Measurements from ENCODE around the gene FCER1A. TPM values are rescaled to one million over a fixed set of nuclear protein-coding genes. Genes with fewer than 3 reads are reported as not detected.
A peak's percentile ranks its signal among the peaks of the same experiment; 100 is the strongest.

The FCER1A gene
- polyA plus RNA-seq (2013): 92.9 TPM

DNA sequence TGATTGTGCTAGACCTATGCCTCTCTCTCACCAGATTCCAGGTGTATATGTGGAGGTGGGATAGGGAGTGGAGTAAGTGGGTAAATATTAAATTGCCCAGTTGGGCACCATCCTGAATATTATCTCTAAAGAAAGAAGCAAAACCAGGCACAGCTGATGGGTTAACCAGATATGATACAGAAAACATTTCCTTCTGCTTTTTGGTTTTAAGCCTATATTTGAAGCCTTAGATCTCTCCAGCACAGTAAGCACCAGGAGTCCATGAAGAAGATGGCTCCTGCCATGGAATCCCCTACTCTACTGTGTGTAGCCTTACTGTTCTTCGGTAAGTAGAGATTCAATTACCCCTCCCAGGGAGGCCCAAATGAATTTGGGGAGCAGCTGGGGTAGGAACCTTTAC is at the start of gene FCER1A:
Gene FCER1A, plus strand, starts transcription at position 242 of the 400 bp plus-strand sequence. Its CDS starts 29 bp downstream, at position 271.
- no peaks in the 10 kb centered on the region for H3K27me3 ChIP-seq (replicated peaks in 2 of 5; ENCODE audit: control insufficient read depth in 4 of 5, insufficient read depth in 5 of 5, low read length in 4 of 5)
- H3K27ac ChIP-seq (ENCODE audit: insufficient read depth in 1 of 2, low read depth in 1 of 2, low read length in 2 of 2, poor library complexity in 1 of 2, severe bottlenecking in 2 of 2): no peak within 1 kb of the TSS
- POLR2A ChIA-PET: interaction anchor here (1.2 kb wide), 1 partner anchor 14 kb away, joined by 3 read pairs; no protein-coding TSS in a partner anchor
- no CpG with 5 or more reads among the region's 1 CpG for WGBS (ENCODE audit: insufficient coverage)
- no peaks in the 10 kb centered on the region for H3K36me3 ChIP-seq (ENCODE audit: control insufficient read depth in 4 of 4, insufficient read depth in 4 of 4, low read length in 3 of 4)
- peaks cover 7 to 24% (median 17%) of the 10 kb centered on the region in 4 experiments for H3K4me1 ChIP-seq (ENCODE audit: control extremely low read depth in 1 of 4, control insufficient read depth in 4 of 4, insufficient read depth in 4 of 4, low read length in 3 of 4)
- CTCF ChIA-PET: interaction anchor here (0.8 kb wide), 1 partner anchor 89 kb away, joined by 3 read pairs; no protein-coding TSS in a partner anchor
- peak; percentile 29 to 69 (median 56) for DNase-seq
- H3K9me3 ChIP-seq (ENCODE audit: control extremely low read depth in 1 of 5, control insufficient read depth in 4 of 5, insufficient read depth in 2 of 5, low read depth in 1 of 5, low read length in 4 of 5): no peaks in the 10 kb centered on the region
- H3K4me3 ChIP-seq (ENCODE audit: control insufficient read depth in 1 of 7, extremely low read depth in 1 of 7, insufficient read depth in 4 of 7, low read depth in 2 of 7, low read length in 6 of 7): peak within 1 kb of the TSS in 4 of 7 experiments; percentile 19 to 66 (median 36)

DNA sequence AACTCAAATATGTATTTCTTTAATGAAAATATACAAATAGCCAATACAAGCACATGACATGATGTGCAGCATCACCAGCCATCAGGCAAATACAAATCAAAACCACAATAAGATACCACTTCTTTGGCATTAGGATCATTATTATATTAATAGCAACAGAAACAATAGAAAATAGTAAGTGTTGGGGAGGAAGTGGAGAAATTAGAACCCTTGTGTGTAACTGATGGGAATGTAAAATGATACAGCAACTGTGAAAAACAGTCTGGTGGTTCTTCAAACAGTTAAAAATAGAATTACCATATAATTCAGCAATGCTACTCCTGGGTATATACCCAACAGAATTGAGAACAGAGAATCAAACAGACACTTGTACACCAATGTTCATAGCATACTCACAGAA is 40.8 kb upstream of the FCER1A start:
- ChIA-PET CTCF (no interaction called here), POLR2A (no interaction called here)
- no peaks in the 10 kb centered on the region for H3K4me1 ChIP-seq (ENCODE audit: control extremely low read depth in 1 of 4, control insufficient read depth in 4 of 4, insufficient read depth in 4 of 4, low read length in 3 of 4)
- H3K27me3 ChIP-seq (replicated peaks in 2 of 5; ENCODE audit: control insufficient read depth in 4 of 5, insufficient read depth in 5 of 5, low read length in 4 of 5): no peaks in the 10 kb centered on the region
- no peak overlapping the region for H3K27ac ChIP-seq (ENCODE audit: insufficient read depth in 1 of 2, low read depth in 1 of 2, low read length in 2 of 2, poor library complexity in 1 of 2, severe bottlenecking in 2 of 2)
- H3K36me3 ChIP-seq (ENCODE audit: control insufficient read depth in 4 of 4, insufficient read depth in 4 of 4, low read length in 3 of 4): no peaks in the 10 kb centered on the region
- DNase-seq: no peak
- peaks cover 0 to 4% (median 0%) of the 10 kb centered on the region in 5 experiments for H3K9me3 ChIP-seq (ENCODE audit: control extremely low read depth in 1 of 5, control insufficient read depth in 4 of 5, insufficient read depth in 2 of 5, low read depth in 1 of 5, low read length in 4 of 5)
- H3K4me3 ChIP-seq (ENCODE audit: control insufficient read depth in 1 of 7, extremely low read depth in 1 of 7, insufficient read depth in 4 of 7, low read depth in 2 of 7, low read length in 6 of 7): no peak overlapping the region

DNA sequence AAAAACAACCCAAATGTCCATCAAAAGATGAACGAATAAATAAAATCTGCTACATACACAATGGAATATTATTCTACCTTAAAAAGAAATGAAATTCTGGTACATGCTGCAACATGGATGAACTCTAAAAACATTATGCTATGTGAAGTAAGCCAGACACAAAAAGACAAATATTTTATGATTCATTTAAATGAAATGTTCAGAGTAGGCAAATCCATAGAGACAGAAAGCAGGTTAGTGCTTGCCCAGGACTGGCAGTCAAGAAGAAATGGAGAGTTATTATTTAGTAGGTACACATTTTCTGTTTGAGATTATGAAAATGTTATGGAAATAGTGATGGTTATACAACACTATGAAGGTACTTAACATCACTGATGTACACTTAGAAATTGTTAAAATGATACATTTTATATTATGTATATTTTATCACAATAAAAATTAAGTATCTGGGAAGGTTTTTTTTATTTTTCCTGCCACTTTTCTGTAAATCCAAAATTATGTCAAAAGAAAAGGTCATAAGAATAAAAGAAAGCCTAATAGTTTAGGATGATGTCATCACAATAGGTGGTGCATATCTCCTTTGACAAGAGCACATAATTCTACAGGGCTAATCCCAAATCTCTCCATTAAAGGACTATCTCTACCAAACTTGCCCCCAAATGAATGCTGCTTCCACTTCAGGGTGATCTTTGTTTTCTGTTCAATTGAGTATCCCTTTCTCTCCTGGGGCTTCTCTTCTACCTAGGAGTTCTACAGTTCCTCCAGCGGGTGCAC is 40.2 kb upstream of the FCER1A start:
- peaks cover 0 to 4% (median 0%) of the 10 kb centered on the region in 5 experiments for H3K9me3 ChIP-seq (ENCODE audit: control extremely low read depth in 1 of 5, control insufficient read depth in 4 of 5, insufficient read depth in 2 of 5, low read depth in 1 of 5, low read length in 4 of 5)
- no peaks in the 10 kb centered on the region for H3K36me3 ChIP-seq (ENCODE audit: control insufficient read depth in 4 of 4, insufficient read depth in 4 of 4, low read length in 3 of 4)
- no peak overlapping the region for H3K27ac ChIP-seq (ENCODE audit: insufficient read depth in 1 of 2, low read depth in 1 of 2, low read length in 2 of 2, poor library complexity in 1 of 2, severe bottlenecking in 2 of 2)
- H3K27me3 ChIP-seq (replicated peaks in 2 of 5; ENCODE audit: control insufficient read depth in 4 of 5, insufficient read depth in 5 of 5, low read length in 4 of 5): no peaks in the 10 kb centered on the region
- ChIA-PET POLR2A (no interaction called here), CTCF (no interaction called here)
- no CpG with 5 or more reads among the region's 2 CpGs for WGBS (ENCODE audit: insufficient coverage)
- DNase-seq: no peak
- H3K4me1 ChIP-seq (ENCODE audit: control extremely low read depth in 1 of 4, control insufficient read depth in 4 of 4, insufficient read depth in 4 of 4, low read length in 3 of 4): peaks cover 0 to 1% (median 0%) of the 10 kb centered on the region in 4 experiments
- H3K4me3 ChIP-seq (ENCODE audit: control insufficient read depth in 1 of 7, extremely low read depth in 1 of 7, insufficient read depth in 4 of 7, low read depth in 2 of 7, low read length in 6 of 7): no peak overlapping the region

DNA sequence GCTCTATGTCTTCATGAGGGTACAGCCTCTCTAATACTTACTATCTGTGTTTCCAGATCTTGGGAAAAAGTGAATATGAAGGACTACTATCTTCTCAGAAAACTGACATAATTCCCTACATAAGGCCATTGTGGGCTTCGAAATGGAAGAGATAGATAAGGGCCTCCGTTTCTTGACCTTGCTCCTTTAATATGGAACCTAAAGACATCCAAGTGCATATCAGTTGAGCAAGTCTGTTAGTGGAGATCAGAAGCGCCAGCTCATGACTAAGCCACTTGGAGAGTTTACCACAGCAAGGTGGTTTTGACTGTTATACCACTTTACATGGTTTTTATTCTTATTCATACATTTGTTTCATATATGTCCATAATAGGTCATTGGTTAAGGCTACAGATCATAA is 35.3 kb upstream of the FCER1A start:
- Histone ChIP-seq H3K4me1 (ENCODE audit: control extremely low read depth in 1 of 4, control insufficient read depth in 4 of 4, insufficient read depth in 4 of 4, low read length in 3 of 4) (peaks cover 0 to 1% (median 0%) of the 10 kb centered on the region in 4 experiments), H3K36me3 (ENCODE audit: control insufficient read depth in 4 of 4, insufficient read depth in 4 of 4, low read length in 3 of 4) (no peaks in the 10 kb centered on the region), H3K27ac (ENCODE audit: insufficient read depth in 1 of 2, low read depth in 1 of 2, low read length in 2 of 2, poor library complexity in 1 of 2, severe bottlenecking in 2 of 2) (no peak overlapping the region), H3K9me3 (ENCODE audit: control extremely low read depth in 1 of 5, control insufficient read depth in 4 of 5, insufficient read depth in 2 of 5, low read depth in 1 of 5, low read length in 4 of 5) (peaks cover 0 to 5% (median 0%) of the 10 kb centered on the region in 5 experiments), H3K27me3 (replicated peaks in 2 of 5; ENCODE audit: control insufficient read depth in 4 of 5, insufficient read depth in 5 of 5, low read length in 4 of 5) (peaks cover 0 to 2% (median 0%) of the 10 kb centered on the region in 5 experiments), H3K4me3 (ENCODE audit: control insufficient read depth in 1 of 7, extremely low read depth in 1 of 7, insufficient read depth in 4 of 7, low read depth in 2 of 7, low read length in 6 of 7) (no peak overlapping the region)
- CTCF ChIA-PET: interaction anchor here (1.1 kb wide), 1 partner anchor 9 kb away, joined by 3 read pairs; no protein-coding TSS in a partner anchor
- WGBS (ENCODE audit: insufficient coverage): no CpG with 5 or more reads among the region's 3 CpGs
- DNase-seq: peak in 2 of 3 donors; percentile 65 to 76
- POLR2A ChIA-PET: no interaction called here

DNA sequence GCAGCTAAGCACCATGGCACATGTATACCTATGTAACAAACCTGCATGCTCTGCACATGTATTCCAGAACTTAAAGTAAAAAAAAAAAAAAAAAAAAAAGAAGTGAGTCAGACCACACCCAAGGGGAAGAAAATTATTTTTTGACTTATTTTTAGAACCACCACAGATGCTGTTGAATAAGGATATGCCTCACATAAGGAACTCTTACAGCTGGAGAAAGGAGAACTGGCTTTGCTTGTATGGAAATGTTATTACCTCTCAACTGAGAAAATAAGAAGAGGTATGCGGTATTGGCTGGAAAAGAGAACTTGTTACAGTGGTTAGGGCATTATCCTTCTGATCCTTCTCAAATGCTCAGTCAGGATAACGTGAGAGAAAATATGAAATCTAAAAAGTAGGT is 27.5 kb upstream of the FCER1A start:
- H3K27ac ChIP-seq (ENCODE audit: insufficient read depth in 1 of 2, low read depth in 1 of 2, low read length in 2 of 2, poor library complexity in 1 of 2, severe bottlenecking in 2 of 2): no peak overlapping the region
- ChIA-PET CTCF (no interaction called here), POLR2A (no interaction called here)
- no peaks in the 10 kb centered on the region for H3K36me3 ChIP-seq (ENCODE audit: control insufficient read depth in 4 of 4, insufficient read depth in 4 of 4, low read length in 3 of 4)
- H3K4me3 ChIP-seq (ENCODE audit: control insufficient read depth in 1 of 7, extremely low read depth in 1 of 7, insufficient read depth in 4 of 7, low read depth in 2 of 7, low read length in 6 of 7): no peak overlapping the region
- no peak for DNase-seq
- H3K27me3 ChIP-seq (replicated peaks in 2 of 5; ENCODE audit: control insufficient read depth in 4 of 5, insufficient read depth in 5 of 5, low read length in 4 of 5): no peaks in the 10 kb centered on the region
- no peaks in the 10 kb centered on the region for H3K9me3 ChIP-seq (ENCODE audit: control extremely low read depth in 1 of 5, control insufficient read depth in 4 of 5, insufficient read depth in 2 of 5, low read depth in 1 of 5, low read length in 4 of 5)
- no peaks in the 10 kb centered on the region for H3K4me1 ChIP-seq (ENCODE audit: control extremely low read depth in 1 of 4, control insufficient read depth in 4 of 4, insufficient read depth in 4 of 4, low read length in 3 of 4)
- 83% methylated on average over 1 of the region's 2 CpGs for WGBS (ENCODE audit: insufficient coverage)

DNA sequence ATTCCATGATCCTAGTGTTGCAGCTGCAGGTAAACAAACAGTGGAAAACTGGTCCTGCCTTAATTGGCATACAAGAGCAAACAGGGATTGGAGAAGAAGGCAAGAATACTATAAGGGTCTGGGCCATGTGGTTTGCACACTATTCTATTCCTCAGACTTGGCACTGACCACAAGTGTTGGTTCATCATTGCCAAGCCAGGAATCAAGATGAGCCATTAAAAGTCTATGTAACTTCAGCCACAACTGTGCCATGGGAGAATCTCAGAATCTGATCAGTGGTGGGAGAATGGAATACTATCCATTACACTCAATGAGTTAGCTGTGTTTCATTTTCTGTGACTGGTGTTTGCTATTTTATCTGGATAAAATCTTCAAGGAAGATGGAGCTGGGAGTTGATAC is 26.2 kb upstream of the FCER1A start:
- ChIA-PET CTCF (interaction anchor here (1.4 kb wide), 1 partner anchor 10 kb away, joined by 3 read pairs; no protein-coding TSS in a partner anchor), POLR2A (no interaction called here)
- H3K27me3 ChIP-seq (replicated peaks in 2 of 5; ENCODE audit: control insufficient read depth in 4 of 5, insufficient read depth in 5 of 5, low read length in 4 of 5): no peaks in the 10 kb centered on the region

DNA sequence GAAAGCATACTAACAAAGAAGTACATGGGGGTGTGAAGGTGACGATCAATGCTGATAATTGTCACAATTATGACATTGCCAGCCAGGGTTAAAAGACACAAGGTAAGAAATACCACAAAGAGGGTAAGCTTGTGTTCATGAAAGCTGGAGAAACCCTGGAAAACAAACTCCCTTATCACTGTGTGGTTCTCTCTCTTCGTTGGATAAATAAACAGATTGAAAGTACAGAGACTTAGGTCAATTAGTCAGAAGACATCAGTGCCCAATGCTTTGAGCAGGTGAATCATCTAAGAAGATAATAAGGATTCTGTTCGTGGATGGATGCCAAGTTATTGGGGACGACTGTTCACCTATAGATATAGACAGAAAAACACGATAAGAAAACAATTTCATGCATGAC is 22.4 kb upstream of the FCER1A start:
- POLR2A ChIA-PET: no interaction called here

More for the DNA sequence above, 26.2 kb upstream of the FCER1A start:
- Histone ChIP-seq H3K4me1 (ENCODE audit: control extremely low read depth in 1 of 4, control insufficient read depth in 4 of 4, insufficient read depth in 4 of 4, low read length in 3 of 4) (no peaks in the 10 kb centered on the region), H3K9me3 (ENCODE audit: control extremely low read depth in 1 of 5, control insufficient read depth in 4 of 5, insufficient read depth in 2 of 5, low read depth in 1 of 5, low read length in 4 of 5) (no peaks in the 10 kb centered on the region), H3K27ac (ENCODE audit: insufficient read depth in 1 of 2, low read depth in 1 of 2, low read length in 2 of 2, poor library complexity in 1 of 2, severe bottlenecking in 2 of 2) (no peak overlapping the region), H3K4me3 (ENCODE audit: control insufficient read depth in 1 of 7, extremely low read depth in 1 of 7, insufficient read depth in 4 of 7, low read depth in 2 of 7, low read length in 6 of 7) (no peak overlapping the region), H3K36me3 (ENCODE audit: control insufficient read depth in 4 of 4, insufficient read depth in 4 of 4, low read length in 3 of 4) (no peaks in the 10 kb centered on the region)
- no peak for DNase-seq

More for the DNA sequence above, 22.4 kb upstream of the FCER1A start:
- H3K4me3 ChIP-seq (ENCODE audit: control insufficient read depth in 1 of 7, extremely low read depth in 1 of 7, insufficient read depth in 4 of 7, low read depth in 2 of 7, low read length in 6 of 7): no peak overlapping the region
- CTCF ChIA-PET: no interaction called here
- 100% methylated on average over 1 of the region's 5 CpGs for WGBS (ENCODE audit: insufficient coverage)
- H3K4me1 ChIP-seq (ENCODE audit: control extremely low read depth in 1 of 4, control insufficient read depth in 4 of 4, insufficient read depth in 4 of 4, low read length in 3 of 4): peaks cover 0 to 5% (median 1%) of the 10 kb centered on the region in 4 experiments
- no peaks in the 10 kb centered on the region for H3K36me3 ChIP-seq (ENCODE audit: control insufficient read depth in 4 of 4, insufficient read depth in 4 of 4, low read length in 3 of 4)
- H3K27ac ChIP-seq (ENCODE audit: insufficient read depth in 1 of 2, low read depth in 1 of 2, low read length in 2 of 2, poor library complexity in 1 of 2, severe bottlenecking in 2 of 2): no peak overlapping the region
- H3K27me3 ChIP-seq (replicated peaks in 2 of 5; ENCODE audit: control insufficient read depth in 4 of 5, insufficient read depth in 5 of 5, low read length in 4 of 5): no peaks in the 10 kb centered on the region
- DNase-seq: no peak
- H3K9me3 ChIP-seq (ENCODE audit: control extremely low read depth in 1 of 5, control insufficient read depth in 4 of 5, insufficient read depth in 2 of 5, low read depth in 1 of 5, low read length in 4 of 5): no peaks in the 10 kb centered on the region

All from common myeloid progenitor, CD34-positive (primary cell).